ENCODE results near the gene KLHDC8B.

Gene KLHDC8B

DNA sequence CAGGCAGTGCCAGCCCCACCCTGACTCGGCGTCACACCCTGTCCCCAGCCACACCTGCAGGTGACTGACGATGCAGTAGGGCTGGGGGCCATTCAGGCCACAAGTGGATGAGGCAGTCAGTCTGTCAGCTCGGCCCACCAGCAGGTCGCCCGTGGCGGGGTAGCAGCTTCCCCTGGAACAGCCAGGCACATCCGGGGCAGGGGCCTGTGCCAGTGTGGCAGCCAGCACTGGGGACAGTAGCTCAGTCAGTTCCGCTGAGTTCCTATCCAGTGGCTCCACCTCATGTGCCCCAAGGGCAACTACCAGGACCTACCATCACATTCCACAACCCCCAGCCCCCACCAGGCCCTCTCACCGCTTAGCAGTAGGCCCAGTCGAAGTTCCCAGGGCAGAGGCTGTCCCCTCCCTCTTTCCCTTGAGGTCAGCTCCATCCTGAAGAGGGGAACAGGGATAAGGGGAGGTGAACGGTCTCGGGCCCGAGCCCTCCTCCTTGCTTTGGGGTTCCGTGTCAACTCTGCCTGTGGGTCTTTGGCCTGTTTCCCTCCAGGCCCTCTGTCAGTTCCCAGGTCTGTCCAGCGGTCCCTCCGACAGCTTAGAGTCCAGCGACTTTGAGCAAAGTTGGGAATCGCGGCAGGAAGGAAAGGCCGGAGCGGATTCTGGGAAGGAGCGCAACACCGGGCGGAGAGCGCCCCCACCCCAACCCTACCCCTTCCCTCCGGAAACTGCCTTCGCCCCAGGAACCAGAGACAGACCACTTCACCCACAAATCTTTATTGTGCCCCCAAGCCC is 38.8 kb upstream of the KLHDC8B start, which contains the start of gene LAMB2:
Gene LAMB2, minus strand, starts transcription at position 614 of the 789 bp plus-strand sequence. Its CDS starts 183 bp downstream, at position 431.
- no peaks in the 10 kb centered on the region for H3K4me1 ChIP-seq (ENCODE audit: insufficient read depth, poor library complexity, severe bottlenecking)
- no peaks in the 10 kb centered on the region for H3K27me3 ChIP-seq (ENCODE audit: insufficient read depth, poor library complexity, severe bottlenecking)
- H3K4me3 ChIP-seq (ENCODE audit: severe bottlenecking): peak within 1 kb of the TSS; percentile 25
- DNase-seq (ENCODE audit: low spot score): no peak
- TF ChIP-seq, protein P1, sequence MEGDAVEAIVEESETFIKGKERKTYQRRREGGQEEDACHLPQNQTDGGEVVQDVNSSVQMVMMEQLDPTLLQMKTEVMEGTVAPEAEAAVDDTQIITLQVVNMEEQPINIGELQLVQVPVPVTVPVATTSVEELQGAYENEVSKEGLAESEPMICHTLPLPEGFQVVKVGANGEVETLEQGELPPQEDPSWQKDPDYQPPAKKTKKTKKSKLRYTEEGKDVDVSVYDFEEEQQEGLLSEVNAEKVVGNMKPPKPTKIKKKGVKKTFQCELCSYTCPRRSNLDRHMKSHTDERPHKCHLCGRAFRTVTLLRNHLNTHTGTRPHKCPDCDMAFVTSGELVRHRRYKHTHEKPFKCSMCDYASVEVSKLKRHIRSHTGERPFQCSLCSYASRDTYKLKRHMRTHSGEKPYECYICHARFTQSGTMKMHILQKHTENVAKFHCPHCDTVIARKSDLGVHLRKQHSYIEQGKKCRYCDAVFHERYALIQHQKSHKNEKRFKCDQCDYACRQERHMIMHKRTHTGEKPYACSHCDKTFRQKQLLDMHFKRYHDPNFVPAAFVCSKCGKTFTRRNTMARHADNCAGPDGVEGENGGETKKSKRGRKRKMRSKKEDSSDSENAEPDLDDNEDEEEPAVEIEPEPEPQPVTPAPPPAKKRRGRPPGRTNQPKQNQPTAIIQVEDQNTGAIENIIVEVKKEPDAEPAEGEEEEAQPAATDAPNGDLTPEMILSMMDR (IDR thresholded peaks at IDR 0.05; ENCODE audit: poor library complexity, severe bottlenecking): no peak
- H3K36me3 ChIP-seq (ENCODE audit: low read depth): no peaks in the 10 kb centered on the region
- peak; percentile 17; the same call in 1 of the 3 replicates for ATAC-seq (ENCODE audit: low read depth)
- no peak within 1 kb of the TSS for H3K27ac ChIP-seq (ENCODE audit: poor library complexity, severe bottlenecking)
- H3K9me3 ChIP-seq (ENCODE audit: severe bottlenecking): no peaks in the 10 kb centered on the region

DNA sequence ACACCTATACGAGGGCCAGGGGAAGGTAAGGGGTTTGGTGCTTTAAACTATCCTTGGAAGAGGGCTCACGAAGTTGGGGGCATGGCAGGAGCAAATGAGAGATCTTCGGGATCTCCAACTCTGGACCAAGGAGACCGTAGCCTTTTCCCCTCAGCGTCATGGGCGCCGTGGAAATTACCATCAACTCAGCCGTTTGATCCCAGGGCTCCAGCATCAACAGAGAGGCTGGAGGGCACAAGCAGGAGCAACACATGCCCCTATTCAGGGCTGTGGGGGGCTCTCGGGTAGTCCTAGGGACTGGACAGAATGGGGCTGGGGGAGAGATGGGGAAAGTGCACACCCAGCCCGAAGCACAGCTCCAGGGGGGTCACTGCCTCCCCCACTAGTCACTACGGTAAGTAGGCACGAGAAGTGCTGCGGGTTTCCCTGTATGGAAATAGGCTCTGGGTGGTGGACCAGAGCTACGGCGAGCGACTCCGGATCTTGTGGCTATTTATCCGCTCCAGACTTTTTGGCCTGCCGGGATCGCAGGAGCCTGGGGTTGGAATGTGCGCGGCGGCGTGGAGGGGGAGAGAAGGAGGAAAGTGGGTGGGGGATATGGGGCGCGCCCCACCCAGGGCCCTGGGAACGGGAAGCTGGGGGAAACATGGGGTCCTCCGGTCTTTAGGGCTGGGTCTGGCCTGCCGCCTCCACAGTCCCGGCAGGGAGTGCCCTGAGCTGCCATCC is 38.0 kb upstream of the KLHDC8B start:
- Histone ChIP-seq H3K4me3 (ENCODE audit: severe bottlenecking) (peak overlapping the region; percentile 25), H3K9me3 (ENCODE audit: severe bottlenecking) (no peaks in the 10 kb centered on the region), H3K27me3 (ENCODE audit: insufficient read depth, poor library complexity, severe bottlenecking) (no peaks in the 10 kb centered on the region), H3K4me1 (ENCODE audit: insufficient read depth, poor library complexity, severe bottlenecking) (no peaks in the 10 kb centered on the region), H3K27ac (ENCODE audit: poor library complexity, severe bottlenecking) (no peak overlapping the region), H3K36me3 (ENCODE audit: low read depth) (no peaks in the 10 kb centered on the region)
- ATAC-seq (ENCODE audit: low read depth): peak; percentile 55
- no peak for DNase-seq (ENCODE audit: low spot score)
- TF ChIP-seq, protein P1 (IDR thresholded peaks at IDR 0.05; ENCODE audit: poor library complexity, severe bottlenecking): no peak

DNA sequence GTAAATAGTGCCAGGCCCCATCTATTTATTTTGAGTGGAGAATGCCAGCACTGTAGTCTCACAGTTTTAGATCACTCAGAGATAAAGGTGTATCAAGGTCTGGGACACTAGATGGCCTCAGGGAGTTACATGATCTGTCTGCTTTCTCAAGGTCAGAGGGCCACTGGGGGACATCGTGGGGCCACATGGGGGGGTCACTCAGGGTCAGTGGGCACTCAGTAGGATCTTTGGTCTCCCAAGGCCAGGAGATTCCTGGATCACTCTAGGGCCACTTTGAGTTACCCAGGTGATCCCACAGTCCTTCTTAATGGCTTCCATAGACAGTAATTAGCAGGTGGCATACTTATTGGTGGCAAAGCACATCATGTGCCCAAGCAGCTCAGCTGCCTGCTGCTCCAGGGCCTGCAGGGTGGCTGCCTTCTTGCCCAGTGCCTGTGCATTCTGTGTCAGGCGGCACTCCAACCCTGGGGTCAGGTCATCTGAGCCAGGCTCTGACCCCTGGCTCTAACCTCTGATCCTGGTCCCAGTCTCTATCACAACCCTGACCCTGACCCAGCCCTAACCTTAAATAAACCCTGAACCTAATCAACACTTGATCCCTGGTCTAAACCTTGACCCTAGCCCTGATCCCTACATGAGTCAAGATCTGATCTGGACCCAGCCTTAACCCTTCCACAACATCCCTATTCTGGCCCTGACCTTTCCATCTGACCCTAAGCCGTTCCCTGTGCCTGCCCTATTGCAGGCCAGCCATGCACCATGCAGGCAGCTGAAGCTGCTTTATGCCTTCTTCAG is 36.7 kb upstream of the KLHDC8B start:
- ATAC-seq (ENCODE audit: low read depth) (no peak), DNase-seq (ENCODE audit: low spot score) (no peak)
- TF ChIP-seq, protein P1 (IDR thresholded peaks at IDR 0.05; ENCODE audit: poor library complexity, severe bottlenecking): no peak
- Histone ChIP-seq H3K4me1 (ENCODE audit: insufficient read depth, poor library complexity, severe bottlenecking) (no peaks in the 10 kb centered on the region), H3K36me3 (ENCODE audit: low read depth) (no peaks in the 10 kb centered on the region), H3K27me3 (ENCODE audit: insufficient read depth, poor library complexity, severe bottlenecking) (no peaks in the 10 kb centered on the region), H3K9me3 (ENCODE audit: severe bottlenecking) (no peaks in the 10 kb centered on the region), H3K4me3 (ENCODE audit: severe bottlenecking) (no peak overlapping the region), H3K27ac (ENCODE audit: poor library complexity, severe bottlenecking) (no peak overlapping the region)

DNA sequence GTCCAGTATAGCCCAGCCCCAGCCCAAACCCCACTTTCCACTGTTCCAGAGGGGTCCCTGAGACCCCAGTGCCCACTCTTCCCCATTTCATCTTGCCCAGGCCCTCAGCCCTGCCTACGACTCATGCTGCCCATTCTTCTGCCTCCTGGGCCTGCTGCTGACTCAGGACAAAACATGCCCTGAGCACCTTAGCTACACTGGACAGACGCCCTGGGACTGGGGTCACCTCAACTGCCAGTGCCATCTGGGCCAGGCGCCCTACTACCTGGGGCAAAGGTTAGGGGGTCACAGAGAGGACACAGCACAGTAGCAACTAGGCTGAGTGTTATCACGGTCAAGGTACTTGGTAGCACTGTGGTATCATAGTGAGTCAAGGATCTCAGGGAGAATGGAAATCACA is 35.9 kb upstream of the KLHDC8B start:
- DNase-seq (ENCODE audit: low spot score): no peak
- TF ChIP-seq, protein P1 (IDR thresholded peaks at IDR 0.05; ENCODE audit: poor library complexity, severe bottlenecking): no peak
- H3K27me3 ChIP-seq (ENCODE audit: insufficient read depth, poor library complexity, severe bottlenecking): no peaks in the 10 kb centered on the region
- H3K36me3 ChIP-seq (ENCODE audit: low read depth): no peaks in the 10 kb centered on the region
- H3K4me1 ChIP-seq (ENCODE audit: insufficient read depth, poor library complexity, severe bottlenecking): no peaks in the 10 kb centered on the region
- H3K4me3 ChIP-seq (ENCODE audit: severe bottlenecking): no peak overlapping the region
- no peak overlapping the region for H3K27ac ChIP-seq (ENCODE audit: poor library complexity, severe bottlenecking)
- H3K9me3 ChIP-seq (ENCODE audit: severe bottlenecking): no peaks in the 10 kb centered on the region
- no peak for ATAC-seq (ENCODE audit: low read depth)
